HEK293 (cell line): Measurements from ENCODE around the gene HECTD2.

Experiments used
- CTCF ChIA-PET: fragments of 350-600 bp; formaldehyde crosslinking; extraction: SDS; loops from one replicate; lab custom pipeline; 2021; ENCODE audit warnings: antibody characterized with exemption; lab: Yijun Ruan, JAX
- POLR2A ChIA-PET: fragments of 300-600 bp; formaldehyde crosslinking; extraction: SDS; loops from one replicate; lab custom pipeline; 2020; ENCODE audit warnings: antibody characterized with exemption, inconsistent platforms; lab: Yijun Ruan, JAX
- H3K27ac ChIP-seq: fragments of 200-500 bp; sonication (Bioruptor generic); 2 replicates; pipeline ENCODE4 v1.5.1; 2014; ENCODE audit warnings: low read depth, low read length, control low read depth, inconsistent platforms; ENCODE audit errors: extremely low read depth
- H3K36me3 ChIP-seq, 2 experiments: fragments of 200-500 bp in 1 of 2; sonication (Bioruptor generic) in 1 of 2; 1 replicate in 1 of 2; 2 replicates in 1 of 2; pipeline ENCODE4 v1.5.1; 2014 to 2017; ENCODE audit warnings: inconsistent platforms in 2 of 2, low read length in 2 of 2; ENCODE audit not compliant: control insufficient read depth in 2 of 2, insufficient read depth in 1 of 2
- H3K4me1 ChIP-seq: fragments of 200-500 bp; sonication (Bioruptor generic); 2 replicates; pipeline ENCODE4 v1.5.1; 2014; ENCODE audit warnings: mild to moderate bottlenecking, low read length, inconsistent platforms; ENCODE audit not compliant: control insufficient read depth, insufficient read depth
- H3K4me3 ChIP-seq: 2 replicates; pipeline ENCODE4 v1.5.1; 2011; ENCODE audit warnings: low read depth, mild to moderate bottlenecking, control low read depth, low read length, moderate library complexity
- H3K9me3 ChIP-seq: fragments of 200-500 bp; sonication (Bioruptor generic); 2 replicates; pipeline ENCODE4 v1.5.1; 2014; ENCODE audit warnings: low read depth, low read length, inconsistent platforms; ENCODE audit not compliant: control insufficient read depth, insufficient read depth
- IKZF3 ChIP-seq: fragments of 450-650 bp; IDR thresholded peaks from 2 replicates; pipeline ENCODE4 v1.5.0; 2018; ENCODE audit warnings: missing biosample characterization, mild to moderate bottlenecking, missing genetic modification characterization, moderate library complexity
- KLF8 ChIP-seq: fragments of 450-650 bp; formaldehyde crosslinking; IDR thresholded peaks from 2 replicates; pipeline ENCODE4 v1.5.1; 2016; ENCODE audit warnings: missing biosample characterization, missing genetic modification characterization
- PRDM1 ChIP-seq: fragments of 450-650 bp; formaldehyde crosslinking; IDR thresholded peaks from 2 replicates; pipeline ENCODE4; 2016; ENCODE audit warnings: missing biosample characterization, missing genetic modification characterization
- TRIM28 ChIP-seq: IDR thresholded peaks from 2 replicates; pipeline ENCODE4 v1.6.1; 2011; ENCODE audit warnings: low read length, control low read depth, borderline replicate concordance
- TSHZ1 ChIP-seq: fragments of 450-650 bp; formaldehyde crosslinking; IDR thresholded peaks from 2 replicates; pipeline ENCODE4 v1.5.1; 2016; ENCODE audit warnings: missing biosample characterization, missing genetic modification characterization, borderline replicate concordance
- YY2 ChIP-seq: fragments of 450-650 bp; formaldehyde crosslinking; IDR thresholded peaks from 2 replicates; pipeline ENCODE4 v1.5.1; 2016; ENCODE audit warnings: missing biosample characterization, missing genetic modification characterization
- ZEB2 ChIP-seq: fragments of 450-650 bp; formaldehyde crosslinking; IDR thresholded peaks from 2 replicates; pipeline ENCODE4 v1.5.1; 2016; ENCODE audit warnings: missing biosample characterization, missing genetic modification characterization
- ZNF16 ChIP-seq: fragments of 450-650 bp; formaldehyde crosslinking; IDR thresholded peaks from 2 replicates; pipeline ENCODE4 v1.5.1; 2016; ENCODE audit warnings: low read depth, missing biosample characterization, missing genetic modification characterization
- ZNF169 ChIP-seq: fragments of 450-650 bp; formaldehyde crosslinking; IDR thresholded peaks from 2 replicates; pipeline ENCODE4 v1.5.1; 2016; ENCODE audit warnings: missing biosample characterization, missing genetic modification characterization
- ZNF174 ChIP-seq: fragments of 450-650 bp; formaldehyde crosslinking; IDR thresholded peaks from 2 replicates; pipeline ENCODE4 v1.5.0; 2017; ENCODE audit warnings: missing biosample characterization, mild to moderate bottlenecking, missing genetic modification characterization
- ZNF211 ChIP-seq: fragments of 450-650 bp; formaldehyde crosslinking; IDR thresholded peaks from 2 replicates; pipeline ENCODE4 v1.5.1; 2016; ENCODE audit warnings: low read depth, missing biosample characterization, missing genetic modification characterization
- ZNF214 ChIP-seq: fragments of 450-650 bp; formaldehyde crosslinking; IDR thresholded peaks from 2 replicates; pipeline ENCODE4 v1.5.1; 2017; ENCODE audit warnings: missing biosample characterization, mild to moderate bottlenecking, missing genetic modification characterization, borderline replicate concordance
- ZNF239 ChIP-seq: fragments of 450-650 bp; formaldehyde crosslinking; IDR thresholded peaks from 2 replicates; pipeline ENCODE4 v1.5.1; 2016; ENCODE audit warnings: missing biosample characterization, missing genetic modification characterization
- ZNF266 ChIP-seq: fragments of 450-650 bp; formaldehyde crosslinking; IDR thresholded peaks from 2 replicates; pipeline ENCODE4 v1.5.1; 2016; ENCODE audit warnings: missing biosample characterization, missing genetic modification characterization, low read depth
- ZNF335 ChIP-seq: fragments of 450-650 bp; formaldehyde crosslinking; conservative IDR thresholded peaks from 2 replicates; pipeline ENCODE4 v1.5.1; 2016; ENCODE audit warnings: missing biosample characterization, missing genetic modification characterization
- ZNF488 ChIP-seq: fragments of 450-650 bp; formaldehyde crosslinking; IDR thresholded peaks from 2 replicates; pipeline ENCODE4 v1.5.1; 2016; ENCODE audit warnings: missing biosample characterization, missing genetic modification characterization
- ZNF558 ChIP-seq: fragments of 450-650 bp; formaldehyde crosslinking; IDR thresholded peaks from 2 replicates; pipeline ENCODE4 v1.5.1; 2016; ENCODE audit warnings: missing biosample characterization, missing genetic modification characterization
- ZNF560 ChIP-seq: fragments of 450-650 bp; formaldehyde crosslinking; IDR thresholded peaks from 2 replicates; pipeline ENCODE4 v1.5.1; 2017; ENCODE audit warnings: missing biosample characterization, missing genetic modification characterization, borderline replicate concordance
- ZNF571 ChIP-seq: fragments of 450-650 bp; formaldehyde crosslinking; IDR thresholded peaks from 2 replicates; pipeline ENCODE4 v1.5.0; 2017; ENCODE audit warnings: missing biosample characterization, missing genetic modification characterization
- ZNF596 ChIP-seq: fragments of 450-650 bp; IDR thresholded peaks from 2 replicates; pipeline ENCODE4 v1.5.0; 2018; ENCODE audit warnings: missing biosample characterization, mild to moderate bottlenecking, missing genetic modification characterization, moderate library complexity
- ZNF654 ChIP-seq: fragments of 450-650 bp; formaldehyde crosslinking; IDR thresholded peaks from 2 replicates; pipeline ENCODE4 v1.5.1; 2016; ENCODE audit warnings: low read depth, missing biosample characterization, missing genetic modification characterization
- ZNF776 ChIP-seq: fragments of 450-650 bp; formaldehyde crosslinking; IDR thresholded peaks from 2 replicates; pipeline ENCODE4 v1.5.0; 2017; ENCODE audit warnings: missing biosample characterization, missing genetic modification characterization, borderline replicate concordance
- ZNF791 ChIP-seq: fragments of 450-650 bp; formaldehyde crosslinking; IDR thresholded peaks from 2 replicates; pipeline ENCODE4 v1.5.1; 2016; ENCODE audit warnings: missing biosample characterization, missing genetic modification characterization
- ZSCAN16 ChIP-seq: fragments of 450-650 bp; formaldehyde crosslinking; IDR thresholded peaks from 2 replicates; pipeline ENCODE4 v1.5.1; 2016; ENCODE audit warnings: missing biosample characterization, missing genetic modification characterization
- TF ChIP-seq, protein P1 (sequence below): fragments of 450-650 bp; formaldehyde crosslinking; IDR thresholded peaks from 2 replicates; pipeline ENCODE4 v1.5.1; 2017; ENCODE audit warnings: missing biosample characterization, missing genetic modification characterization
- TF ChIP-seq, protein P2 (sequence below): fragments of 450-650 bp; formaldehyde crosslinking; IDR thresholded peaks from 2 replicates; pipeline ENCODE4 v1.5.1; 2017; ENCODE audit warnings: missing biosample characterization, missing genetic modification characterization
- TF ChIP-seq, protein P3 (sequence below): fragments of 450-650 bp; formaldehyde crosslinking; optimal IDR thresholded peaks from 2 replicates; pipeline ENCODE3; 2016; ENCODE audit warnings: missing biosample characterization, mild to moderate bottlenecking, missing genetic modification characterization

The HECTD2 gene

GRCh38 chr10:91562839-91563581 is 152.9 kb downstream of the HECTD2 start:
- Histone ChIP-seq H3K4me3 (no peak overlapping the region), H3K4me1 (no peaks in the 10 kb centered on the region), H3K36me3 (no peaks in the 10 kb centered on the region), H3K27ac (no peak overlapping the region), H3K9me3 (no peaks in the 10 kb centered on the region)
- POLR2A ChIA-PET = no interaction called here
- CTCF ChIA-PET = interaction anchor here (1.0 kb wide), 1 partner anchor 11 kb away, joined by 3 read pairs; no protein-coding TSS in a partner anchor
- TF ChIP-seq, protein P1, sequence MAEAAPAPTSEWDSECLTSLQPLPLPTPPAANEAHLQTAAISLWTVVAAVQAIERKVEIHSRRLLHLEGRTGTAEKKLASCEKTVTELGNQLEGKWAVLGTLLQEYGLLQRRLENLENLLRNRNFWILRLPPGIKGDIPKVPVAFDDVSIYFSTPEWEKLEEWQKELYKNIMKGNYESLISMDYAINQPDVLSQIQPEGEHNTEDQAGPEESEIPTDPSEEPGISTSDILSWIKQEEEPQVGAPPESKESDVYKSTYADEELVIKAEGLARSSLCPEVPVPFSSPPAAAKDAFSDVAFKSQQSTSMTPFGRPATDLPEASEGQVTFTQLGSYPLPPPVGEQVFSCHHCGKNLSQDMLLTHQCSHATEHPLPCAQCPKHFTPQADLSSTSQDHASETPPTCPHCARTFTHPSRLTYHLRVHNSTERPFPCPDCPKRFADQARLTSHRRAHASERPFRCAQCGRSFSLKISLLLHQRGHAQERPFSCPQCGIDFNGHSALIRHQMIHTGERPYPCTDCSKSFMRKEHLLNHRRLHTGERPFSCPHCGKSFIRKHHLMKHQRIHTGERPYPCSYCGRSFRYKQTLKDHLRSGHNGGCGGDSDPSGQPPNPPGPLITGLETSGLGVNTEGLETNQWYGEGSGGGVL (tag by site-specific recombination) = no peak
- TF ChIP-seq ZNF558 (tag by site-specific recombination) = no peak
- TF ChIP-seq TRIM28 = no peak
- no peak for TF ChIP-seq ZNF776
- TF ChIP-seq ZSCAN16 (tag by site-specific recombination) = no peak
- TF ChIP-seq ZNF169 (tag by site-specific recombination) = no peak
- TF ChIP-seq TSHZ1 (tag by site-specific recombination) = no peak
- no peak for TF ChIP-seq ZNF596 (tag by site-specific recombination)
- no peak for TF ChIP-seq ZNF214 (tag by site-specific recombination)
- TF ChIP-seq ZNF571 (tag by site-specific recombination) = no peak
- TF ChIP-seq, protein P2, sequence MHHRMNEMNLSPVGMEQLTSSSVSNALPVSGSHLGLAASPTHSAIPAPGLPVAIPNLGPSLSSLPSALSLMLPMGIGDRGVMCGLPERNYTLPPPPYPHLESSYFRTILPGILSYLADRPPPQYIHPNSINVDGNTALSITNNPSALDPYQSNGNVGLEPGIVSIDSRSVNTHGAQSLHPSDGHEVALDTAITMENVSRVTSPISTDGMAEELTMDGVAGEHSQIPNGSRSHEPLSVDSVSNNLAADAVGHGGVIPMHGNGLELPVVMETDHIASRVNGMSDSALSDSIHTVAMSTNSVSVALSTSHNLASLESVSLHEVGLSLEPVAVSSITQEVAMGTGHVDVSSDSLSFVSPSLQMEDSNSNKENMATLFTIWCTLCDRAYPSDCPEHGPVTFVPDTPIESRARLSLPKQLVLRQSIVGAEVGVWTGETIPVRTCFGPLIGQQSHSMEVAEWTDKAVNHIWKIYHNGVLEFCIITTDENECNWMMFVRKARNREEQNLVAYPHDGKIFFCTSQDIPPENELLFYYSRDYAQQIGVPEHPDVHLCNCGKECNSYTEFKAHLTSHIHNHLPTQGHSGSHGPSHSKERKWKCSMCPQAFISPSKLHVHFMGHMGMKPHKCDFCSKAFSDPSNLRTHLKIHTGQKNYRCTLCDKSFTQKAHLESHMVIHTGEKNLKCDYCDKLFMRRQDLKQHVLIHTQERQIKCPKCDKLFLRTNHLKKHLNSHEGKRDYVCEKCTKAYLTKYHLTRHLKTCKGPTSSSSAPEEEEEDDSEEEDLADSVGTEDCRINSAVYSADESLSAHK (tag by site-specific recombination) = no peak
- TF ChIP-seq ZNF211 = no peak

- Histone ChIP-seq H3K4me3 (no peak overlapping the region), H3K36me3 (no peaks in the 10 kb centered on the region), H3K9me3 (no peaks in the 10 kb centered on the region), H3K4me1 (no peaks in the 10 kb centered on the region), H3K27ac (no peak overlapping the region)
- ChIA-PET CTCF (no interaction called here), POLR2A (no interaction called here)
- TF ChIP-seq ZNF560 = no peak
- no peak for TF ChIP-seq YY2 (tag by site-specific recombination)
- TF ChIP-seq ZEB2 = no peak
- TF ChIP-seq, protein P3, sequence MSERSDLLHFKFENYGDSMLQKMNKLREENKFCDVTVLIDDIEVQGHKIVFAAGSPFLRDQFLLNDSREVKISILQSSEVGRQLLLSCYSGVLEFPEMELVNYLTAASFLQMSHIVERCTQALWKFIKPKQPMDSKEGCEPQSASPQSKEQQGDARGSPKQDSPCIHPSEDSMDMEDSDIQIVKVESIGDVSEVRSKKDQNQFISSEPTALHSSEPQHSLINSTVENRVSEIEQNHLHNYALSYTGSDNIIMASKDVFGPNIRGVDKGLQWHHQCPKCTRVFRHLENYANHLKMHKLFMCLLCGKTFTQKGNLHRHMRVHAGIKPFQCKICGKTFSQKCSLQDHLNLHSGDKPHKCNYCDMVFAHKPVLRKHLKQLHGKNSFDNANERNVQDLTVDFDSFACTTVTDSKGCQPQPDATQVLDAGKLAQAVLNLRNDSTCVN (tag by site-specific recombination) = no peak
- no peak for TF ChIP-seq ZNF174 (tag by site-specific recombination)
- no peak for TF ChIP-seq KLF8
- no peak for TF ChIP-seq PRDM1
- no peak for TF ChIP-seq ZNF488 (tag by site-specific recombination)
- no peak for TF ChIP-seq IKZF3
- no peak for TF ChIP-seq ZNF16
- TF ChIP-seq ZNF266 = no peak
- no peak for TF ChIP-seq ZNF335 (tag by site-specific recombination)
- TF ChIP-seq ZNF239 (tag by site-specific recombination) = no peak
- TF ChIP-seq ZNF791 (tag by site-specific recombination) = no peak
- TF ChIP-seq ZNF654 (tag by site-specific recombination) = no peak
These were observed 153.9 kb downstream of the HECTD2 start for GRCh38 chr10:91564026-91564425.
